ENCODE measurements around the gene XYLT1.

Gene XYLT1

DNA sequence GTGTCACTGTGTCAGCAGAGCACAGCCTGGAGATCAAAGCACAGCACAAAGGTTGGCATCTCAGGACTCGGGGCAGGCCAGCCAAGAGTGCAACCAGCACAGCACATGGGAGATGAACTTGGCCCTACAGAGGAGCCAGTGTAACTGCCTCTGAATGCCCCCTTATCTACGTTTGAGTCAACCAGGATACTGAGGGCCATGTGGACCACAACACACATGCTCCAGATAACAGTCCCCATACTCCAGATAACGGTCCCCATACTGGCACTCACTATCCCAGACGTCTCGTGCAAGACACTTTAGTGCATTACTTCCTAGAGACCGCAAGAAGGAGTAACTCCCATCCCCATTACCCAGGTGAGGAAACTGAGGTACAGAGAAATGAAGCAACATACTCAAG, 88.2 kb downstream of the XYLT1 start:
- no peak for TF ChIP-seq ZNF354C (tag by site-specific recombination; IDR thresholded peaks at IDR 0.05; ENCODE audit: borderline replicate concordance, low read depth)
- TF ChIP-seq, protein P1, sequence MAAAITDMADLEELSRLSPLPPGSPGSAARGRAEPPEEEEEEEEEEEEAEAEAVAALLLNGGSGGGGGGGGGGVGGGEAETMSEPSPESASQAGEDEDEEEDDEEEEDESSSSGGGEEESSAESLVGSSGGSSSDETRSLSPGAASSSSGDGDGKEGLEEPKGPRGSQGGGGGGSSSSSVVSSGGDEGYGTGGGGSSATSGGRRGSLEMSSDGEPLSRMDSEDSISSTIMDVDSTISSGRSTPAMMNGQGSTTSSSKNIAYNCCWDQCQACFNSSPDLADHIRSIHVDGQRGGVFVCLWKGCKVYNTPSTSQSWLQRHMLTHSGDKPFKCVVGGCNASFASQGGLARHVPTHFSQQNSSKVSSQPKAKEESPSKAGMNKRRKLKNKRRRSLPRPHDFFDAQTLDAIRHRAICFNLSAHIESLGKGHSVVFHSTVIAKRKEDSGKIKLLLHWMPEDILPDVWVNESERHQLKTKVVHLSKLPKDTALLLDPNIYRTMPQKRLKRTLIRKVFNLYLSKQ (tag by site-specific recombination; IDR thresholded peaks at IDR 0.05; ENCODE audit: borderline replicate concordance), result no peak
- no peak for TF ChIP-seq ZNF175 (tag by site-specific recombination; IDR thresholded peaks at IDR 0.05)
- no peak for TF ChIP-seq ZNF394 (tag by site-specific recombination; IDR thresholded peaks at IDR 0.05; ENCODE audit: borderline replicate concordance)
- TF ChIP-seq SP3 (tag by site-specific recombination; IDR thresholded peaks at IDR 0.05), result no peak
- TF ChIP-seq ZNF335 (tag by site-specific recombination; conservative IDR thresholded peaks at IDR 0.05), result no peak
- no peak for TF ChIP-seq HOXA7 (CRISPR knock-in tag; IDR thresholded peaks at IDR 0.05; ENCODE audit: borderline replicate concordance)
- TF ChIP-seq ZNF571 (tag by site-specific recombination; IDR thresholded peaks at IDR 0.05), result no peak
- TF ChIP-seq SP7 (tag by site-specific recombination; IDR thresholded peaks at IDR 0.05), result no peak
- TF ChIP-seq BCL6B (tag by site-specific recombination; IDR thresholded peaks at IDR 0.05), result no peak
- TF ChIP-seq BCL11A (tag by site-specific recombination; IDR thresholded peaks at IDR 0.05; ENCODE audit: low read depth), result no peak
- no peak for TF ChIP-seq ZNF202 (tag by site-specific recombination; IDR thresholded peaks at IDR 0.05; ENCODE audit: borderline replicate concordance)
- TF ChIP-seq, protein P2, sequence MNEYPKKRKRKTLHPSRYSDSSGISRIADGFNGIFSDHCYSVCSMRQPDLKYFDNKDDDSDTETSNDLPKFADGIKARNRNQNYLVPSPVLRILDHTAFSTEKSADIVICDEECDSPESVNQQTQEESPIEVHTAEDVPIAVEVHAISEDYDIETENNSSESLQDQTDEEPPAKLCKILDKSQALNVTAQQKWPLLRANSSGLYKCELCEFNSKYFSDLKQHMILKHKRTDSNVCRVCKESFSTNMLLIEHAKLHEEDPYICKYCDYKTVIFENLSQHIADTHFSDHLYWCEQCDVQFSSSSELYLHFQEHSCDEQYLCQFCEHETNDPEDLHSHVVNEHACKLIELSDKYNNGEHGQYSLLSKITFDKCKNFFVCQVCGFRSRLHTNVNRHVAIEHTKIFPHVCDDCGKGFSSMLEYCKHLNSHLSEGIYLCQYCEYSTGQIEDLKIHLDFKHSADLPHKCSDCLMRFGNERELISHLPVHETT (tag by site-specific recombination; IDR thresholded peaks at IDR 0.05), result no peak
- no peak for TF ChIP-seq ZNF416 (tag by site-specific recombination; IDR thresholded peaks at IDR 0.05)
- TF ChIP-seq ZNF138 (tag by site-specific recombination; IDR thresholded peaks at IDR 0.05; ENCODE audit: borderline replicate concordance), result no peak
- TF ChIP-seq ZNF433 (tag by site-specific recombination; IDR thresholded peaks at IDR 0.05; ENCODE audit: low read depth), result no peak
- Histone ChIP-seq H3K27ac (ENCODE audit: extremely low read depth, low read depth, low read length) (no peak overlapping the region), H3K9me3 (ENCODE audit: control insufficient read depth, insufficient read depth, low read depth, low read length) (no peaks in the 10 kb centered on the region), H3K36me3 (ENCODE audit: control insufficient read depth in 2 of 2, insufficient read depth in 1 of 2, low read length in 2 of 2) (no peaks in the 10 kb centered on the region), H3K4me1 (ENCODE audit: control insufficient read depth, insufficient read depth, low read length) (no peaks in the 10 kb centered on the region), H3K4me3 (ENCODE audit: low read depth, low read length) (no peak overlapping the region)
- ChIA-PET POLR2A (no interaction called here), CTCF (no interaction called here)

DNA sequence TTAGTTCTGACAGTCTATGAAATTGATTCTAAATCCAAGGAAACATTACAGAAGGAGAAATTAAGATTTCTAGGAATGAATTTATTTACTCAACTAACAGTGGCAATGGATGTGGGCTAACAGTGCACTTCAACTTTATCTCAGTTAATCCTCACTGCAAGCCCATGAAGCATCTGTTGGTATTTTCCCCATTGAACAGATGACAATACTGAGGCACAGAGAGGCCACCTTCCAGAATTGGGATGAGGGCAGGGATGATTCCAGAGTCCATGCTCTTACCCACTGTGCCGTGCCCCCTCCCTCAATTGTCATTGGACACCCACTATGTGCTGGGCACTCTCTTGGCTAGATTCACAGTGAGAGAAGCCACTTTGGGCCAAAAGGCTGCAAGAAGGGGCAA, 89.0 kb downstream of the XYLT1 start:
- TF ChIP-seq BCL11B (tag by site-specific recombination; IDR thresholded peaks at IDR 0.05; ENCODE audit: low read depth), result no peak
- TF ChIP-seq MEIS1 (CRISPR knock-in tag; IDR thresholded peaks at IDR 0.05; ENCODE audit: borderline replicate concordance), result no peak
- no peak for TF ChIP-seq GLI2 (tag by site-specific recombination; IDR thresholded peaks at IDR 0.05; ENCODE audit: borderline replicate concordance, low read depth)
- TF ChIP-seq ZNF561 (tag by site-specific recombination; IDR thresholded peaks at IDR 0.05; ENCODE audit: borderline replicate concordance), result no peak
- no peak for TF ChIP-seq ZNF701 (tag by site-specific recombination; IDR thresholded peaks at IDR 0.05)
- ChIA-PET CTCF (no interaction called here), POLR2A (interaction anchor here (0.6 kb wide), 1 partner anchor 49 kb away, joined by 5 read pairs; no protein-coding TSS in a partner anchor)
- Histone ChIP-seq H3K4me3 (ENCODE audit: low read depth, low read length) (no peak overlapping the region), H3K27ac (ENCODE audit: extremely low read depth, low read depth, low read length) (no peak overlapping the region), H3K4me1 (ENCODE audit: control insufficient read depth, insufficient read depth, low read length) (no peaks in the 10 kb centered on the region), H3K9me3 (ENCODE audit: control insufficient read depth, insufficient read depth, low read depth, low read length) (no peaks in the 10 kb centered on the region), H3K36me3 (ENCODE audit: control insufficient read depth in 2 of 2, insufficient read depth in 1 of 2, low read length in 2 of 2) (no peaks in the 10 kb centered on the region)

All from HEK293 (cell line).